ENCODE results near the gene DEFB126. TPM values are rescaled to one million over a fixed set of nuclear protein-coding genes. Genes with fewer than 3 reads are reported as not detected.

The DEFB126 gene
- total and polyA plus RNA-seq, 4 donors, result not detected

DNA sequence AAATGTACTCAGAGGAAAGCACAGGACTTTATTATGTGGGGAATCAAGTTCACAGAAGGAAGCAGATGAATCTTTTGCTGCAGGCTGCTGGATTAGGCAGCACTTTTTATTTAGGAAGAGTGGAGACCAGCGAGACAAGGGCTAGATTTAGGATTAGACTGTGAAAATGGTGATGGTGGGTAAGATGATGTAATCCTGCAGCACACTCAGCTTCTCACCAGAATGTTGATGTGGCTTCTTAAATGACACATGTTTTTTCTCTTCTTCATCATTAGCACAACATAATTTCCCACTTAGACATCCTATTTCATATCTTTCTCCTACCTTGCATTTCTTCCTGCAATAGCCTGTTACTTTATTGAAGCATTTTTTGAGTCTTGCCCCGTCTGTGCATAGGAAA, 45.3 kb downstream of the DEFB126 start:
- Histone ChIP-seq H3K9me3 (ENCODE audit: control insufficient read depth in 4 of 4, insufficient read depth in 3 of 4, low read length in 3 of 4) (no peaks in the 10 kb centered on the region), H3K36me3 (ENCODE audit: control insufficient read depth in 4 of 4, insufficient read depth in 4 of 4, low read length in 4 of 4) (no peaks in the 10 kb centered on the region), H3K27me3 (ENCODE audit: control insufficient read depth in 3 of 3, insufficient read depth in 3 of 3, low read length in 2 of 3) (peaks cover 0 to 6% (median 0%) of the 10 kb centered on the region in 3 donors), H3K4me3 (no peak overlapping the region), H3K4me1 (ENCODE audit: control insufficient read depth in 5 of 5, insufficient read depth in 5 of 5, low read length in 5 of 5) (no peaks in the 10 kb centered on the region), H3K9ac (ENCODE audit: insufficient read depth in 1 of 2, low read length in 2 of 2) (no peak overlapping the region), H3K27ac (ENCODE audit: low read depth in 1 of 2, low read length in 1 of 2) (no peak overlapping the region)
- DNase-seq, result no peak
- WGBS, 2 donors, result 75 to 78% methylated on average over 2 of the region's 2 CpGs
- no peak for TF ChIP-seq CTCF (IDR thresholded peaks at IDR 0.05; ENCODE audit: control extremely low read depth, extremely low read depth)
- ATAC-seq (ENCODE audit: insufficient read depth, low FRiP score), result no peak

- H3K27me3 ChIP-seq (ENCODE audit: control insufficient read depth in 3 of 3, insufficient read depth in 3 of 3, low read length in 2 of 3), result peaks cover 0 to 6% (median 0%) of the 10 kb centered on the region in 3 donors
- no peaks in the 10 kb centered on the region for H3K36me3 ChIP-seq (ENCODE audit: control insufficient read depth in 4 of 4, insufficient read depth in 4 of 4, low read length in 4 of 4)
- 58 to 70% methylated on average over 7 of the region's 7 CpGs for WGBS, 2 donors
- DNase-seq (no peak), ATAC-seq (ENCODE audit: insufficient read depth, low FRiP score) (no peak)
- H3K4me1 ChIP-seq (ENCODE audit: control insufficient read depth in 5 of 5, insufficient read depth in 5 of 5, low read length in 5 of 5), result no peaks in the 10 kb centered on the region
- H3K27ac ChIP-seq (ENCODE audit: low read depth in 1 of 2, low read length in 1 of 2), result no peak within 1 kb of the TSS
- TF ChIP-seq CTCF (IDR thresholded peaks at IDR 0.05; ENCODE audit: control extremely low read depth, extremely low read depth), result no peak
- no peaks in the 10 kb centered on the region for H3K9me3 ChIP-seq (ENCODE audit: control insufficient read depth in 4 of 4, insufficient read depth in 3 of 4, low read length in 3 of 4)
- no peak within 1 kb of the TSS for H3K4me3 ChIP-seq
- no peak within 1 kb of the TSS for H3K9ac ChIP-seq (ENCODE audit: insufficient read depth in 1 of 2, low read length in 2 of 2)
Observed at GRCh38 chr20:189611-190010, 47.2 kb downstream of the DEFB126 start, which contains the start of gene DEFB128. Gene DEFB128 (minus strand): TSS chr20:189711. CDS start chr20:189623, 88 bp downstream.

Other genes with a start within 250 kb of the DEFB126 start
- gene DEFB125, start 54.9 kb upstream of the DEFB126 start, total RNA-seq, result not detected
- not detected for gene DEFB125, start 54.9 kb upstream of the DEFB126 start, polyA plus RNA-seq
- not detected for gene DEFB127, start 14.9 kb downstream of the DEFB126 start, total RNA-seq
- gene DEFB127, start 14.9 kb downstream of the DEFB126 start, polyA plus RNA-seq, result not detected
- gene DEFB128, start 47.1 kb downstream of the DEFB126 start, total RNA-seq, result not detected
- not detected for gene DEFB128, start 47.1 kb downstream of the DEFB126 start, polyA plus RNA-seq
- gene DEFB129, start 84.7 kb downstream of the DEFB126 start, total RNA-seq, result not detected
- not detected for gene DEFB129, start 84.7 kb downstream of the DEFB126 start, polyA plus RNA-seq
- not detected for gene DEFB132, start 115.1 kb downstream of the DEFB126 start, total RNA-seq
- gene DEFB132, start 115.1 kb downstream of the DEFB126 start, polyA plus RNA-seq, result not detected
- 10 to 100 TPM; 14.4 to 22.4 TPM for gene C20orf96, start 148.2 kb downstream of the DEFB126 start, total RNA-seq
- gene C20orf96, start 148.2 kb downstream of the DEFB126 start, polyA plus RNA-seq, result 1 to 10 TPM; 5.2 to 6.6 TPM
- gene ZCCHC3, start 155.0 kb downstream of the DEFB126 start, total RNA-seq, result 10 to 100 TPM; 15.3 to 27.8 TPM
- gene ZCCHC3, start 155.0 kb downstream of the DEFB126 start, polyA plus RNA-seq, result 10 to 100 TPM; 10.4 to 12.0 TPM
- gene SOX12, start 183.0 kb downstream of the DEFB126 start, total RNA-seq, result 10 to 100 TPM in 1 of 2 donors, 1 to 10 TPM in 1; 6.8 to 15.9 TPM
- gene SOX12, start 183.0 kb downstream of the DEFB126 start, polyA plus RNA-seq, result 1 to 10 TPM; 2.7 to 4.1 TPM
- 10 to 100 TPM; 15.3 to 43.7 TPM for gene NRSN2, start 204.5 kb downstream of the DEFB126 start, total RNA-seq
- gene NRSN2, start 204.5 kb downstream of the DEFB126 start, polyA plus RNA-seq, result 10 to 100 TPM; 22.5 to 34.7 TPM
- 10 to 100 TPM in 1 of 2 donors, 1 to 10 TPM in 1; 7.6 to 39.4 TPM for gene TRIB3, start 238.2 kb downstream of the DEFB126 start, total RNA-seq
- gene TRIB3, start 238.2 kb downstream of the DEFB126 start, polyA plus RNA-seq, result 10 to 100 TPM; 29.9 to 36.5 TPM